ENCODE measurements around the gene CHCHD2. TPM values are rescaled to one million over a fixed set of nuclear protein-coding genes. Genes with fewer than 3 reads are reported as not detected.

CHCHD2 gene
- total and polyA plus RNA-seq, 9 of the 15 experiments (the other 6 are each of a cell fraction or from before 2014, with no cell fraction given): 145 to 1,044 (median 648) TPM

- TF ChIP-seq, protein P1, sequence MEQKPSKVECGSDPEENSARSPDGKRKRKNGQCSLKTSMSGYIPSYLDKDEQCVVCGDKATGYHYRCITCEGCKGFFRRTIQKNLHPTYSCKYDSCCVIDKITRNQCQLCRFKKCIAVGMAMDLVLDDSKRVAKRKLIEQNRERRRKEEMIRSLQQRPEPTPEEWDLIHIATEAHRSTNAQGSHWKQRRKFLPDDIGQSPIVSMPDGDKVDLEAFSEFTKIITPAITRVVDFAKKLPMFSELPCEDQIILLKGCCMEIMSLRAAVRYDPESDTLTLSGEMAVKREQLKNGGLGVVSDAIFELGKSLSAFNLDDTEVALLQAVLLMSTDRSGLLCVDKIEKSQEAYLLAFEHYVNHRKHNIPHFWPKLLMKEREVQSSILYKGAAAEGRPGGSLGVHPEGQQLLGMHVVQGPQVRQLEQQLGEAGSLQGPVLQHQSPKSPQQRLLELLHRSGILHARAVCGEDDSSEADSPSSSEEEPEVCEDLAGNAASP (IDR thresholded peaks at IDR 0.05): no peak
- TF ChIP-seq CXXC5 (CRISPR knock-in tag; IDR thresholded peaks at IDR 0.05) (peak; percentile 84), E2F6 (IDR thresholded peaks at IDR 0.05; ENCODE audit: borderline replicate concordance in 1 of 2, extremely low read depth in 1 of 2, insufficient read depth in 1 of 2, insufficient read length in 1 of 2, low read depth in 1 of 2, low read length in 1 of 2, poor library complexity in 1 of 2, severe bottlenecking in 1 of 2) (peak; percentile 65 to 79), RBM17 (IDR thresholded peaks at IDR 0.05; ENCODE audit: borderline replicate concordance, low read depth, low read length) (no peak), ZNF695 (CRISPR knock-in tag; IDR thresholded peaks at IDR 0.05) (0 out of 2 replicates have a peak, but pooled peaks have one; percentile 38), DACH1 (IDR thresholded peaks at IDR 0.05; ENCODE audit: partially characterized antibody) (no peak), MAFF (IDR thresholded peaks at IDR 0.05; ENCODE audit: low read length) (no peak), FOSL1 (tag; conservative IDR thresholded peaks at IDR 0.05) (no peak), WHSC1 (IDR thresholded peaks at IDR 0.05; ENCODE audit: low read length) (no peak), ZC3H4 (CRISPR knock-in tag; IDR thresholded peaks at IDR 0.05; ENCODE audit: borderline replicate concordance) (no peak), DIDO1 (tag; IDR thresholded peaks at IDR 0.05; ENCODE audit: low read depth) (no peak), FUS (optimal IDR thresholded peaks at IDR 0.05; ENCODE audit: low read depth, low read length) (no peak), ZFP30 (CRISPR knock-in tag; IDR thresholded peaks at IDR 0.05; ENCODE audit: borderline replicate concordance) (no peak), SMARCA4 (IDR thresholded peaks at IDR 0.05) (no peak; the same call in 1 of the 2 replicates), ZNF586 (CRISPR knock-in tag; conservative IDR thresholded peaks at IDR 0.05) (no peak; the same call in 1 of the 2 replicates), CHCHD3 (CRISPR knock-in tag; IDR thresholded peaks at IDR 0.05) (0 out of 2 replicates have a peak, but pooled peaks have one; percentile 62), STAG1 (CRISPR knock-in tag; IDR thresholded peaks at IDR 0.05; ENCODE audit: borderline replicate concordance) (no peak)
- TF ChIP-seq, protein P2, sequence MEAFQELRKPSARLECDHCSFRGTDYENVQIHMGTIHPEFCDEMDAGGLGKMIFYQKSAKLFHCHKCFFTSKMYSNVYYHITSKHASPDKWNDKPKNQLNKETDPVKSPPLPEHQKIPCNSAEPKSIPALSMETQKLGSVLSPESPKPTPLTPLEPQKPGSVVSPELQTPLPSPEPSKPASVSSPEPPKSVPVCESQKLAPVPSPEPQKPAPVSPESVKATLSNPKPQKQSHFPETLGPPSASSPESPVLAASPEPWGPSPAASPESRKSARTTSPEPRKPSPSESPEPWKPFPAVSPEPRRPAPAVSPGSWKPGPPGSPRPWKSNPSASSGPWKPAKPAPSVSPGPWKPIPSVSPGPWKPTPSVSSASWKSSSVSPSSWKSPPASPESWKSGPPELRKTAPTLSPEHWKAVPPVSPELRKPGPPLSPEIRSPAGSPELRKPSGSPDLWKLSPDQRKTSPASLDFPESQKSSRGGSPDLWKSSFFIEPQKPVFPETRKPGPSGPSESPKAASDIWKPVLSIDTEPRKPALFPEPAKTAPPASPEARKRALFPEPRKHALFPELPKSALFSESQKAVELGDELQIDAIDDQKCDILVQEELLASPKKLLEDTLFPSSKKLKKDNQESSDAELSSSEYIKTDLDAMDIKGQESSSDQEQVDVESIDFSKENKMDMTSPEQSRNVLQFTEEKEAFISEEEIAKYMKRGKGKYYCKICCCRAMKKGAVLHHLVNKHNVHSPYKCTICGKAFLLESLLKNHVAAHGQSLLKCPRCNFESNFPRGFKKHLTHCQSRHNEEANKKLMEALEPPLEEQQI (IDR thresholded peaks at IDR 0.05): no peak
- TF ChIP-seq, protein P3, sequence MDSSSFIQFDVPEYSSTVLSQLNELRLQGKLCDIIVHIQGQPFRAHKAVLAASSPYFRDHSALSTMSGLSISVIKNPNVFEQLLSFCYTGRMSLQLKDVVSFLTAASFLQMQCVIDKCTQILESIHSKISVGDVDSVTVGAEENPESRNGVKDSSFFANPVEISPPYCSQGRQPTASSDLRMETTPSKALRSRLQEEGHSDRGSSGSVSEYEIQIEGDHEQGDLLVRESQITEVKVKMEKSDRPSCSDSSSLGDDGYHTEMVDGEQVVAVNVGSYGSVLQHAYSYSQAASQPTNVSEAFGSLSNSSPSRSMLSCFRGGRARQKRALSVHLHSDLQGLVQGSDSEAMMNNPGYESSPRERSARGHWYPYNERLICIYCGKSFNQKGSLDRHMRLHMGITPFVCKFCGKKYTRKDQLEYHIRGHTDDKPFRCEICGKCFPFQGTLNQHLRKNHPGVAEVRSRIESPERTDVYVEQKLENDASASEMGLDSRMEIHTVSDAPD (CRISPR knock-in tag; IDR thresholded peaks at IDR 0.05): no peak
- TF ChIP-seq, protein P4, sequence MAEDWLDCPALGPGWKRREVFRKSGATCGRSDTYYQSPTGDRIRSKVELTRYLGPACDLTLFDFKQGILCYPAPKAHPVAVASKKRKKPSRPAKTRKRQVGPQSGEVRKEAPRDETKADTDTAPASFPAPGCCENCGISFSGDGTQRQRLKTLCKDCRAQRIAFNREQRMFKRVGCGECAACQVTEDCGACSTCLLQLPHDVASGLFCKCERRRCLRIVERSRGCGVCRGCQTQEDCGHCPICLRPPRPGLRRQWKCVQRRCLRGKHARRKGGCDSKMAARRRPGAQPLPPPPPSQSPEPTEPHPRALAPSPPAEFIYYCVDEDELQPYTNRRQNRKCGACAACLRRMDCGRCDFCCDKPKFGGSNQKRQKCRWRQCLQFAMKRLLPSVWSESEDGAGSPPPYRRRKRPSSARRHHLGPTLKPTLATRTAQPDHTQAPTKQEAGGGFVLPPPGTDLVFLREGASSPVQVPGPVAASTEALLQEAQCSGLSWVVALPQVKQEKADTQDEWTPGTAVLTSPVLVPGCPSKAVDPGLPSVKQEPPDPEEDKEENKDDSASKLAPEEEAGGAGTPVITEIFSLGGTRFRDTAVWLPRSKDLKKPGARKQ (CRISPR knock-in tag; IDR thresholded peaks at IDR 0.05): no peak
These were observed 42.2 kb downstream of the CHCHD2 start, which contains the start of gene SUMF2 (continued) for GRCh38 chr7:56063882-56064625.

All from K562 (cell line).